Muscle of leg (tissue), 11 donors: ENCODE measurements around the gene RPS18. TPM values are rescaled to one million over a fixed set of nuclear protein-coding genes. Genes with fewer than 3 reads are reported as not detected.

Experiments used
- DNase-seq: peaks from one replicate; pipeline ENCODE4 v3.0.0; 2013
- H3K27ac ChIP-seq: one replicate; pipeline ENCODE4 v1.5.1; 2013; ENCODE audit warnings: mild to moderate bottlenecking, low read length, control low read depth
- H3K27me3 ChIP-seq: one replicate; pipeline ENCODE4 v1.6.1; 2013; ENCODE audit warnings: low read length; ENCODE audit not compliant: control insufficient read depth, insufficient read depth
- H3K36me3 ChIP-seq: one replicate; pipeline ENCODE4 v1.6.1; 2013; ENCODE audit warnings: low read length; ENCODE audit not compliant: control insufficient read depth, insufficient read depth
- H3K4me1 ChIP-seq: one replicate; pipeline ENCODE4 v1.6.1; 2013; ENCODE audit warnings: low read length; ENCODE audit not compliant: control insufficient read depth, insufficient read depth
- H3K4me3 ChIP-seq: one replicate; pipeline ENCODE4 v1.5.1; 2013; ENCODE audit warnings: low read length, control low read depth
- H3K9me3 ChIP-seq: replicated peaks from 2 replicates; pipeline ENCODE4 v1.6.1; 2013; ENCODE audit warnings: low read depth, low read length; ENCODE audit not compliant: control insufficient read depth
- WGBS: methylation state at CpG from one replicate; pipeline ENCODE4 v1.1.5; 2013; ENCODE audit warnings: missing lambda C conversion rate; ENCODE audit not compliant: insufficient coverage; 5-methylcytosine and 5-hydroxymethylcytosine counted together
- polyA plus RNA-seq, 8 donors: library from polyadenylated mRNA; unstranded; fragments of 120-200 nt; gene quantifications; one replicate each; pipeline versions ENCODE4 v1.2.1 to v1.2.3, GENCODE V29; 2013; ENCODE audit warnings: inconsistent platforms in 1 of 8, low replicate concordance in 1 of 8; ENCODE audit not compliant: insufficient read length in 8 of 8, insufficient read depth in 1 of 8
- total RNA-seq: library from RNA; stranded (reverse); fragments of 120-200 nt; gene quantifications from one replicate; pipeline ENCODE4 v1.2.4, GENCODE V29; 2013

RPS18 gene
- total and polyA plus RNA-seq, 9 donors, result 4,705 to 7,994 (median 5,424) TPM

DNA sequence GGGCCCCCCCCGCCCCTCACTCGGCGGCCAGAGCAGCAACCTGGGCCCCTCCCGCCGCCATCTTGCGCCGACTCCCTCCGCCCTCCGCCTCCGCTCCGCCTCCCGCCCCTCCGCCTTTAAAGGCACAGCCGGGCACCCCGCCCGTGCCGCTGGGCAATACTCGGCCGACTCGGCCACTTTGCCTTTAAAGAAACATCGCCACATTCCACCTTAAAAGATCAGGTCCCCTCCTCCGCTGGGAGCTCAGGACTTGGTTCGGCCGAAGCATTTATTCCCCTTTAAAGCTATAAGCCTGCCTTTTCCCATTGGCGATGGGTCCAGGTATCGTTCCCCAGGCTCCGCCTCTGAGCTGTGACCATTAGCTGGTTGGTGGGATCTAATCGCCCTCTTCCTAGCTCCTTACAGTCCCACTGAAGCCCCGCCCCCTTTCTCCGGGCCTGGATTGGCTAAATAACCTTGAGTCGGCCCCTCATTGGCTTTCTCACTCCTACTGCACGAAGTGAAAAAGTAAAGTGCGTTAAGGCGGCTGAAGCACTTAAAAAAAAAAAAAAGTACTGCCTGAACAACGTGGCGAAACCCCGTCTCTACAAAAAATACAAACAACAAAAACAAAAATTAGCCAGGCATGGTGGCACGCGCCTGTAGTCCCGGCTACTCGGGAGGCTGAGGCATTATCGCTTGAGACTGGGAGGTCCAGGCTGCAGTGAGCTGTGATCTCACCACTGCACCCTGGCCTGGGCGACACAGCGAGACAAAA is 46.0 kb downstream of the RPS18 start, which contains the start of gene ZBTB22:
Gene ZBTB22 (minus strand): TSS at position 76 of the 757 bp plus-strand sequence. CDS start 828 bp downstream, outside the sequence.
- Histone ChIP-seq H3K4me1 (peaks cover 58% of the 10 kb centered on the region), H3K27ac (peak within 1 kb of the TSS; percentile 93), H3K9me3 (no peaks in the 10 kb centered on the region), H3K36me3 (peaks cover 37% of the 10 kb centered on the region), H3K4me3 (peak within 1 kb of the TSS; percentile 58), H3K27me3 (no peaks in the 10 kb centered on the region)
- peak; percentile 100 for DNase-seq
- 2% methylated on average over 29 of the region's 44 CpGs for WGBS

DNA sequence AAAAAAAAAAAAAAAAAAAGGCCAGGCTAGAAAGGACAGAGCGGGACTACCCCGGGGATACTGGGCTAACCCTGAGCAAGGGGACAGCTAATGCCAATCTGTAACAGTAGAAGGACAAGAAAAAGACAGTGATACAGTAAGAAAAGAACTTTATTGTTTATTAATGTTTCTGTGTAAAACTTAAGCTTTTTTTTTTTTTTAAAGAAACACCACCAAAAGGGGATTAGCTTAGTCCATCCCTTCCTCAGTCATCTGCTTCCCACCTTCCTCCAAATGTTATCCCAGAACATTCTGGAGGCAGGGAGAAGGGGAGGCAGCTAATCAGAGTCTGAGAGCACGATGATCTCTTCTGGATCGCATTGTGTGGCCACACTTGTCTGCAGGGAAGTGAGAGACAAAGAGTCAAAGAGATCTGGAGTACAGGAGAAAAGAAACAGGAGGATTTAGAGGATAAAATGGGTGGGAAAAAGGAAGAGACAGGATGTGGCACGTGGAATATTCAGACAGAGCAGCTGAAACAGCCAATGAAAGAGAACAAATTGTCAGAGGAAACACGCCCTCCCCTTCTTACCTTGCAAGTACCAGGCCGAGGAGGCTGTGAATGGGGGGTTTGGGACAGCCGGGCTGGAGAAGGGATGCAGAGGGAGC is 46.7 kb downstream of the RPS18 start:
- peak overlapping the region; percentile 93 for H3K27ac ChIP-seq

DNA sequence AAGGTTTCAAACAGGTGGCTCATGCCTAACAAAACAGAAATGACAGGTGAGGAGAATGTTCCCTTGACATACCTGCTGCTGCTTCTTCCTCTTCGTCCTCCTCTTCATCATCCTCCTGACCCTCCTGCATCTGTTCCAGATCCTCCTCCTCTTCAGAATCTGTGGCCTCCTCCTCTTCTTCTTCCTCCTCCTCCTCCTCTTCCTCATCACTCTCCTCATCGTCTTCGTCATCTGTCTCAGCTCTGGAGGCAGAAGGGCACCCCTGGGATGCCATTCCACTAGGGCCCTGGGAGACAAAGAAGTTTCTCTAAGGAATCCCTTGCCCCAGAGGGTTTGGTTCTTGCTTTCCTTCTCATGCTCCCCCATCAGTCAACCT is 48.1 kb downstream of the RPS18 start:
- DNase-seq, result no peak
- no peak overlapping the region for H3K27ac ChIP-seq
- H3K4me1 ChIP-seq, result peaks cover 54% of the 10 kb centered on the region
- peaks cover 37% of the 10 kb centered on the region for H3K36me3 ChIP-seq
- no peaks in the 10 kb centered on the region for H3K27me3 ChIP-seq
- WGBS, result 86% methylated on average over 1 of the region's 3 CpGs
- no peak overlapping the region for H3K4me3 ChIP-seq
- H3K9me3 ChIP-seq, result no peaks in the 10 kb centered on the region

More for the DNA sequence above, 46.7 kb downstream of the RPS18 start:
- peak; percentile 17 for DNase-seq
- Histone ChIP-seq H3K27me3 (no peaks in the 10 kb centered on the region), H3K4me3 (peak overlapping the region; percentile 58), H3K9me3 (no peaks in the 10 kb centered on the region), H3K4me1 (peaks cover 55% of the 10 kb centered on the region), H3K36me3 (peaks cover 37% of the 10 kb centered on the region)
- 75% methylated on average over 3 of the region's 8 CpGs for whole genome bisulfite sequencing

DNA sequence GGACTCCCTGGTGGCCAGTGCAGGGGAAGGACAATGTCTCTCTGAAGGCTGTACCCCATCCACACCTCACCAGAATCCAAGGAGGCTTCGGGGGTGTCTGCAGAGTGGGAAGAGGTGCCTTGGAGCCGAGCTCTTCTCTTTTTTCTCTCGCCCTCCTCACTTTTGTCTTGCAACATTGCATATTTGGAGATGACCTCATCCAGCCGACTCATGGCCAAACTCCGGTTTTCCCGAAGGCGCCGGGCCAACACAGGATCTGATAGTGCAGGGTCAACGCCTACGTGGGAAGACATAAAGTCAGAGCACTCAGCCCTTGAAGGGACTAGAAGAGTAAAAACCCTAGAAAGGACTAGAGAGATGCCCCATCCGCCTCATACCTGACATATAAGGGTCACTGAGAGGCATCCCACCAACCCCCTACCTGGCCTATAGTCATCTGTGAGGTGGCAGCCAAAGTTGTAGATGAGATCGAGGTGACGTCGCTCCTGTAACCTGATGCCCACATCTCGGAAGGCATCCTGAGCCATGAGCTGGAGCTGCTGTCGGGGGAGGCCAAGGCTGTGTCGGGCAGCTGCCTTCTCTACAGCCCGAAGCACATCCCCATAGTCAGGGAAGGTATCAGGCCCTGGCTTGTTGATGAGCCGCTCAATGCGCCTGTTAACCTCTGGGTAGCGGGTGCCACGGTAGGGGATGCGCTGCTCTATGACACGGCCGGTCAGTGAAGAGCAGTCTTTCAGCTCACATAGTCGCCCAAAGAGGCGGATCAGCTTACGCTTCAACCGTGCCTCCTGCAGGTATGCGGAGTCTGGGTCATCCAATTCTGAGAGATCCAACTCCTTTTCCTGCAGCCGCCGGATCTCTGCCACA is 48.7 kb downstream of the RPS18 start:
- no peak overlapping the region for H3K4me3 ChIP-seq
- no peaks in the 10 kb centered on the region for H3K27me3 ChIP-seq
- 82% methylated on average over 27 of the region's 32 CpGs for WGBS
- no peaks in the 10 kb centered on the region for H3K9me3 ChIP-seq
- peaks cover 37% of the 10 kb centered on the region for H3K36me3 ChIP-seq
- DNase-seq, result peak; percentile 18
- peaks cover 50% of the 10 kb centered on the region for H3K4me1 ChIP-seq
- H3K27ac ChIP-seq, result no peak overlapping the region

DNA sequence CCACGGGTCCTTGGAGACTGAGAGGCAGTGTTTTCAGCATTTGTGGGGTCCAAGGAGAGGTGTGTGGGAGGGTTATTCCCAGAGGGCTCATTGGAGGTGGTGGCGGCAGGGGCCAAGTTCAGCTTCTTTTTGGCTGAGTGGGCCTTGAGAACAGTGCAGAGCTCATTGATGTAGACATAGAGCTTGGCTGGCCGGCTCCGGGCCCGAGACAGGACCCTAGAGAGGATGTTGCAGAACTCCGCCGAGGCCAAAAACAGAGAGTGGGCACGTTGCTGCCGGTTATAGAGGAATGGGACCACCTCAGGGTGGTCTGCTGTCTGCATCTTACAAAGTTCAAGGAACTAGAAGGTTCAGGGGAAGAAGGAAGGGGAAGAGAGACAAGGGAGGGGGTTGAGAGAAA is 49.4 kb downstream of the RPS18 start:
- peaks cover 48% of the 10 kb centered on the region for H3K4me1 ChIP-seq
- peak; percentile 22 for DNase-seq
- 58% methylated on average over 9 of the region's 9 CpGs for WGBS
- H3K9me3 ChIP-seq, result no peaks in the 10 kb centered on the region
- H3K27ac ChIP-seq, result no peak overlapping the region
- H3K27me3 ChIP-seq, result no peaks in the 10 kb centered on the region
- peak overlapping the region; percentile 87 for H3K4me3 ChIP-seq
- peaks cover 35% of the 10 kb centered on the region for H3K36me3 ChIP-seq

DNA sequence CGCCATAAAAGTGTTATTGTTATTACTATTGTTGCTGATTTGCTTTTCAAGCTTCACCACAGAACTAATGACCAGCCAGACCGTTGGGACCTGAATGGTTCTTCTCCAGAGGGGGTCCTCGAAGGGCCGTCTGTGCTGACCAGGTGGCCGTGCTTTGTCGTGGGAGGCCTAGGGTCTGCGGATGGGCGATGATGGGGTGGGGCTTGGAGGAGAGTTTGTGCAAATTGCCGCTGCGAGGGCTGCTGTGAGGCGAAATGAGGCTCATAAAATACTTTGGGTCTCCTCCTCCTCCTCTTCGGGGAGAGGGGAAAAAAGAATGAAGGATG is 51.7 kb downstream of the RPS18 start:
- H3K4me3 ChIP-seq, result peak overlapping the region; percentile 87
- peaks cover 33% of the 10 kb centered on the region for H3K4me1 ChIP-seq
- no peak for DNase-seq
- no peaks in the 10 kb centered on the region for H3K9me3 ChIP-seq
- peak overlapping the region; percentile 96 for H3K27ac ChIP-seq
- H3K36me3 ChIP-seq, result peaks cover 30% of the 10 kb centered on the region
- 0% methylated on average over 5 of the region's 12 CpGs for WGBS
- H3K27me3 ChIP-seq, result no peaks in the 10 kb centered on the region

DNA sequence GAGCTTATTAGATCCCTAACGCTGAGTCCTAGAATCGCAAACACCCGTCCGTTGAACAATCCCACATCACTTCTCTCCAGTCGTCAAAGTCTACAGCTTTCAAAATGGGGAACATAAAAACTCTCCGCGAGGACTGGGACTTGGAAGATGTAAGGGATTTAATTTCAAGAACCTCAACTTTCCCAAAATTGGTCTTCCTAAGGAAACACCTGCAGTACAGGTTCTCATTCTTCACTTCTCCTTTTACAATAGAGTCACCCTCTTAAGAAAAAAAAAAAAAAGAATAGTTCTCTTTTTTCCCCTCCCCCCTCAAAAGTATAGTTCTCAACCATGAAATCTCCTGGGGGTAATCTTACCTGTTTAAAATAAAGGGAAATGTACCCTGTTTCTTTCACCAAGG is 52.2 kb downstream of the RPS18 start:
- 0% methylated on average over 1 of the region's 7 CpGs for WGBS
- Histone ChIP-seq H3K27ac (no peak overlapping the region), H3K4me3 (peak overlapping the region; percentile 87), H3K4me1 (peaks cover 29% of the 10 kb centered on the region), H3K27me3 (no peaks in the 10 kb centered on the region), H3K9me3 (no peaks in the 10 kb centered on the region), H3K36me3 (peaks cover 25% of the 10 kb centered on the region)
- peak; percentile 34 for DNase-seq

Other genes starting within 250 kb of the RPS18 start
- 18.6 TPM for gene HLA-DPA1, start 198.4 kb upstream of the RPS18 start, total RNA-seq
- 10 to 100 TPM; 11.4 to 18.7 (median 14.3) TPM for gene HLA-DPA1, start 198.4 kb upstream of the RPS18 start, polyA plus RNA-seq
- 12.1 TPM for gene HLA-DPB1, start 196.1 kb upstream of the RPS18 start, total RNA-seq
- 10 to 100 TPM in 5 of 8 donors, 1 to 10 TPM in 3; 7.9 to 15.8 (median 11.1) TPM for gene HLA-DPB1, start 196.1 kb upstream of the RPS18 start, polyA plus RNA-seq
- 172 TPM for gene COL11A2, start 79.6 kb upstream of the RPS18 start, total RNA-seq
- gene COL11A2, start 79.6 kb upstream of the RPS18 start, polyA plus RNA-seq, result 100 to 1,000 TPM in 2 of 8 donors, 10 to 100 TPM in 6; 35.8 to 245 (median 53.2) TPM
- gene RXRB, start 71.4 kb upstream of the RPS18 start, total RNA-seq, result 22.9 TPM
- gene RXRB, start 71.4 kb upstream of the RPS18 start, polyA plus RNA-seq, result 10 to 100 TPM; 38.2 to 44.4 (median 40.8) TPM
- 66.1 TPM for gene SLC39A7, start 71.2 kb upstream of the RPS18 start, total RNA-seq
- 100 to 1,000 TPM in 4 of 8 donors, 10 to 100 TPM in 4; 82.1 to 136 (median 96.4) TPM for gene SLC39A7, start 71.2 kb upstream of the RPS18 start, polyA plus RNA-seq
- gene HSD17B8, start 67.4 kb upstream of the RPS18 start, total RNA-seq, result 12.1 TPM
- gene HSD17B8, start 67.4 kb upstream of the RPS18 start, polyA plus RNA-seq, result 10 to 100 TPM in 6 of 8 donors, 1 to 10 TPM in 2; 7.8 to 15.1 (median 11.0) TPM
- 22.8 TPM for gene RING1, start 63.6 kb upstream of the RPS18 start, total RNA-seq
- gene RING1, start 63.6 kb upstream of the RPS18 start, polyA plus RNA-seq, result 10 to 100 TPM; 33.6 to 46.6 (median 38.7) TPM
- 26.1 TPM for gene VPS52, start 199 bp upstream of the RPS18 start, total RNA-seq
- 10 to 100 TPM; 31.8 to 52.1 (median 36.7) TPM for gene VPS52, start 199 bp upstream of the RPS18 start, polyA plus RNA-seq
- gene B3GALT4, start 5.0 kb downstream of the RPS18 start, total RNA-seq, result 2.2 TPM
- 1 to 10 TPM; 1.5 to 2.6 (median 1.9) TPM for gene B3GALT4, start 5.0 kb downstream of the RPS18 start, polyA plus RNA-seq
- 50.1 TPM for gene WDR46, start 17.2 kb downstream of the RPS18 start, total RNA-seq
- 10 to 100 TPM; 60.9 to 81.5 (median 74.5) TPM for gene WDR46, start 17.2 kb downstream of the RPS18 start, polyA plus RNA-seq
- 41.4 TPM for gene PFDN6, start 17.5 kb downstream of the RPS18 start, total RNA-seq
- 10 to 100 TPM; 45.9 to 57.6 (median 49.4) TPM for gene PFDN6, start 17.5 kb downstream of the RPS18 start, polyA plus RNA-seq
- gene RGL2, start 26.9 kb downstream of the RPS18 start, total RNA-seq, result 28.4 TPM
- 10 to 100 TPM; 51.0 to 68.3 (median 57.1) TPM for gene RGL2, start 26.9 kb downstream of the RPS18 start, polyA plus RNA-seq
- 16.0 TPM for gene TAPBP, start 42.0 kb downstream of the RPS18 start, total RNA-seq
- gene TAPBP, start 42.0 kb downstream of the RPS18 start, polyA plus RNA-seq, result 10 to 100 TPM; 16.7 to 28.4 (median 21.9) TPM
- 14.0 TPM for gene ZBTB22, start 45.7 kb downstream of the RPS18 start, total RNA-seq
- gene ZBTB22, start 45.7 kb downstream of the RPS18 start, polyA plus RNA-seq, result 10 to 100 TPM; 13.7 to 18.6 (median 15.9) TPM
- gene DAXX, start 50.9 kb downstream of the RPS18 start, total RNA-seq, result 22.3 TPM
- 10 to 100 TPM; 28.2 to 44.3 (median 36.8) TPM for gene DAXX, start 50.9 kb downstream of the RPS18 start, polyA plus RNA-seq
- 10.5 TPM for gene KIFC1, start 119.7 kb downstream of the RPS18 start, total RNA-seq
- 10 to 100 TPM; 19.3 to 37.6 (median 26.0) TPM for gene KIFC1, start 119.7 kb downstream of the RPS18 start, polyA plus RNA-seq
- gene PHF1, start 138.9 kb downstream of the RPS18 start, total RNA-seq, result 26.3 TPM
- gene PHF1, start 138.9 kb downstream of the RPS18 start, polyA plus RNA-seq, result 10 to 100 TPM; 41.6 to 56.0 (median 47.5) TPM
- 103 TPM for gene CUTA, start 146.0 kb downstream of the RPS18 start, total RNA-seq
- gene CUTA, start 146.0 kb downstream of the RPS18 start, polyA plus RNA-seq, result 100 to 1,000 TPM; 132 to 161 (median 146) TPM
- 4.5 TPM for gene SYNGAP1, start 148.0 kb downstream of the RPS18 start, total RNA-seq
- gene SYNGAP1, start 148.0 kb downstream of the RPS18 start, polyA plus RNA-seq, result 10 to 100 TPM; 12.9 to 42.6 (median 20.2) TPM
- 4.7 TPM for gene ZBTB9, start 182.5 kb downstream of the RPS18 start, total RNA-seq
- 1 to 10 TPM; 6.2 to 9.0 (median 8.0) TPM for gene ZBTB9, start 182.5 kb downstream of the RPS18 start, polyA plus RNA-seq